Left ventricle myocardium superior (tissue), 1 donor: Measurements from ENCODE around the gene GGT6. TPM values are rescaled to one million over a fixed set of nuclear protein-coding genes. Genes with fewer than 3 reads are reported as not detected.
A peak's percentile ranks its signal among the peaks of the same experiment; 100 is the strongest.

ENCODE experiments used
- ATAC-seq: fragments of 200-7000 bp; cut with Tn5 transposase; one replicate; pipeline ENCODE4 v1.9.1; 2020; ENCODE audit warnings: mild to moderate bottlenecking, moderate library complexity
- DNase-seq: peaks from one replicate; pipeline ENCODE4 v3.0.0-alpha.2; 2020
- intact Hi-C: fragments of 100-400 bp; cut with micrococcal nuclease; formaldehyde crosslinking; loops from one replicate; pipeline ENCODE4 v1.11.0; 2022
- total RNA-seq: library from RNA; stranded (reverse); fragmentation: NEBNext Ultra II Directional; extraction: Animal tissue kit (Norgen Biotek cat#: 25700); gene quantifications from one replicate; pipeline ENCODE4 v1.2.1, GENCODE V29; 2021
- donor health status: DM: no; HTN: yes; CAD: no; lungs with severe emphysema.

The GGT6 gene
- total RNA-seq, 1 donor from 2014 or later: 0.22 TPM

- intact Hi-C loops: no loop called here
- DNase-seq: no peak
- peak; percentile 2 for ATAC-seq
Measured at GRCh38 chr17:4533523-4534504, 26.6 kb downstream of the GGT6 start.

DNA sequence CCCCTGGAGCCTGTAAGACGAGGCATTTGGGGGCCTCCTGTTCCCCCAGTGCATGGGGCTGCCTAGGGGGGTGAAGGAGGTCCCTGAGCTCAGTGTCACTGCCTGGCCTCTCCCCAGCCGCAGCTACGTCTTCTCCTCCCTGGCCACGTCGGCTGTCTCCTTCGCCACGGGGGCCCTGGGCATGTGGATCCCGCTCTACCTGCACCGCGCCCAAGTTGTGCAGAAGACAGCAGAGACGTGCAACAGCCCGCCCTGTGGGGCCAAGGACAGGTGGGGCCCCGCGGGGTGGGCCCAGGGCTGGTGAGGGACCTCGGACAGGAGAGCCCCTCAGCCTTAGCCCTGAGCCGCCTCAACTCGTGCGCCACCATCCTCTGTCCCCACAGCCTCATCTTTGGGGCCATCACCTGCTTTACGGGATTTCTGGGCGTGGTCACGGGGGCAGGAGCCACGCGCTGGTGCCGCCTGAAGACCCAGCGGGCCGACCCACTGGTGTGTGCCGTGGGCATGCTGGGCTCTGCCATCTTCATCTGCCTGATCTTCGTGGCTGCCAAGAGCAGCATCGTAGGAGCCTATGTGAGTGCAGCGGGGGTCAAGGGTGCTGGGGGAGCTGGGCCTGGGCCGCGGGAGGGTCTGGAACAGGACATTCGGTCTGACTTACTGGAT, 27.4 kb downstream of the GGT6 start:
- ATAC-seq: no peak
- intact Hi-C loops: no loop called here

DNA sequence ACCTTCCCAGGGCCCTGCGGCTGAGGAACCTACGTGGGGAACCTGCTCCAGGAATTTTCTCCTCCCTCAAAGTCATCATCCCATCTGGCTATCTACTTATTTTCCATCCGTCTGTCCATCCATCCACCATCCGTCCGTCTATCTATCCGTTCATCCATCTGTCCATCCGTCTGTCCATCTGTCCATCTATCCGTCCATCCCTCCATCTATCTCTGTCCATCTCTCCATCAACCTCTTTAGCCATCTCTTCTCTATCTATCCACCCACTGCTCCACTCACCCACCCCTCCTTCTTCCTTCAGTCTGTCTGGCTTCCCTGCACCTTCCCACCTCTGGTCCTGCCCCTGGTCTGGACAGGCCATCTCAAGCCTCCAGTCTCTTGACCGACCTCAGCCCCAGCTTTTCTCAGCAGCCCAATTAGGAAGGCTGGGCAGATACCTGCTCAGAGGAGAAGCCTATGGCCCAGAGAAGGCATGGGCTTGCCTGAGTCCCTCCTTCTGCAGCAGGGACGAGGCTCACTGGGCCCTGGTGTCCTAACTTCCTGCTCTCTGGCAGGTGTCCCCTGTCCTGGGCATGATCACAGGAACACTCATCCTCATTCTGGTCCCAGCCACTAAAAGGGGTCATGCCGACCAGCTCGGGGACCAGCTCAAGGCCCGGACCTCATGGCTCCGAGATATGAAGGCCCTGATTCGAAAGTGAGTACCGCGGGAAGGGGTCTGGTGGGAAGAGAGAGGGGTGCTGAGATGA, 28.2 kb downstream of the GGT6 start:
- DNase-seq (no peak), ATAC-seq (no peak)
- intact Hi-C loops: no loop called here

More for the DNA sequence above, 27.4 kb downstream of the GGT6 start:
- DNase-seq: no peak

DNA sequence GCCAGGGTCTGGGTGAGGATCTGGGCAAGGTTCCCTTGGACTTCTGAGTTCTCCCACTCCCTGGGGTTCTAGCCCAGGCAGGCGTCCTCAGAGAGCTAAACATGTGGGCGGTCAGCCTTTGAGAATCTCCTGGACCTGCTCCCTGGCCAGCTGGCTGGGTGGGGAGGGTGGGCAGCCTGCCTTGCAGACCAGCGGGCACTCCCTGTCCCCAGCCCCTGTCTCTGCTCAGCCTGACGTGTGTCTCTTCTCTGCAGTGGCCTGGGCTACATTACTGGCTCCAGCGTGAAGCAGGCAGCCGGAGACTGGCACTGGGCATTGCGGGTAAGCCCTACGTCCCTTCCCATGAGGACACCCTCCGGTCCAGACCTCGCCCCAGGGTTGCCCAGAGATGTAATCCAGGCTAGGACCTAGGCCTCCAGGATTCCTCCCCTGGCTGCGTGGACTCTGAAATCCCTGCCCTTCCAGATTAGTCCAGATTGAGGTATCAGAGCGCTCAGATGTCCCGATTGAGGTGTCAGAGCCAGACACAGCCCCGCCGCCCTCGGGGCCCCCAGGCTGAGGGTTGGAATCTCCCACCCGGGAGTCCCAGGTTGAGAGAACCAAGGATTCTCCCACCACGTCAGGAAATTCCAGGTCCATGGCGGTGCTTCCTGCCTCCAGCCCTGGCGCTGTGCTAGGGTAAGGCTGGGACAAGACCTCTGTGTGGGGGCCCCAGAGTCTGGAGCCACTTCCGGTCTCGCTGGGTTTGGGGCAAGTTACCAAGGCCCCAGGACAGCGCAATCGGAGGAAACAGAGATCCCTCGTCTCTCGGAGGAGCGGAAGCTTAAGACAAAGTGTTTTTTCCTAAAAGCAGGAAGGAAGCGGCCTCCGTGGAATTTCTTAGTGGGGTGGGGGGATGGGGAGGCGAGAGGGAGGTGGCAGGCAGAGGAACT, 29.3 kb downstream of the GGT6 start:
- ATAC-seq: peak; percentile 21
- no peak for DNase-seq
- intact Hi-C loops: no loop called here

DNA sequence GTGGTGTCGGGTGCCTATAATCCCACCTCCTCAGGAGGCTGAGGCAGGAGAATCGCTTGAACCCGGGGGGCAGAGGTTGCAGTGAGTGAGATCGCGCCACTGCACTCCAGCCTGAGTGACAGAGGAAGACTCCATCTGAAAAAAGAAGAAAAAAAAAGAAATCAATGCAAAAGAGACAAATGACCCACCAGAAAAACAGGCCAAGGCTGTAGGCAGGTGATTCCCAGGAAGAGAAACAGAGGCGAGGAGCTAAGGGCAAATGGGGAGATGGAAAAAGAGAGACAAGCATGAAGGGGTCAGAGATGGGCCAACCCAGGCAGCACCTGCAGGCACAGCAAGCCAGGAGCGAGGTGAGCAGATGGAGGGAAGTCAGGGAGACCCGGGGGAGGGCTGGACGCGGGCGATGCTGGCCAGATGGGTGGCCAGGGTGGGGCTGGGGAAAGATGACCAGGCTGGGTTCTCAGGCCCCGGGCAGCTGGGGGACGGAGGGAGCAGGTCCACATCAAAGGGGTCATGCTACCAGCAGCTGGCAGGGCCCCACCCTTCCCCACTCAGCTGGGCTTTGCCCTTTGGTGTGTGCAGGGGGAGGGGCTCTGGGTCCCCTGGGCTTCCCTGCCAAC, 30.7 kb downstream of the GGT6 start:
- ATAC-seq (no peak), DNase-seq (no peak)
- intact Hi-C loops: no loop called here

DNA sequence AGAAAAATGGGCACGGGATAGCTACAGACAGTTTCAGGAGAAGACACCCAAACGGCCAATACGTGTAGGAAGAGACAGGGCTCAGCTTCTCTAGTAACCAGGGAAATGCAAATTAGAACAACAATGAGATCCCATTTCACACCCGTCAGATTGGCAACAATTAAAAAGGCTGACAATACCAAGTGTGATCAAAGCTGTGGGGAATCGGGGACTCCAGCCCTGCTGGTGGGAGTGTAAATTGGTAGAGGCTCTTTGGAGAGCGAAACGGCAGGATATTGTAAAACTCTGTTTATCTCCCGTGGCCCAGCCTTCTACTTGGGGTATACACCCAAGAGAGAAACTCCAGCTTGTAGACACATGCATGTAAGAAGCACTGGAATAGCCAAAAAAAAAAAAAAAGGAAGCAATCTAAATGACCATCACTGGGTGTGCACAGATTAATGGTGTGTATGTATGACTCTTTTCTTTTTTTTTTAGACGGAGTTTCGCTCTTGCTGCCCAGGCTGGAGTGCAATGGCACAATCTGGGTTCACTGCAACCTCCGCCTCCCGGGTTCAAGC, 32.7 kb downstream of the GGT6 start:
- intact Hi-C loops: no loop called here
- DNase-seq (no peak), ATAC-seq (no peak)

DNA sequence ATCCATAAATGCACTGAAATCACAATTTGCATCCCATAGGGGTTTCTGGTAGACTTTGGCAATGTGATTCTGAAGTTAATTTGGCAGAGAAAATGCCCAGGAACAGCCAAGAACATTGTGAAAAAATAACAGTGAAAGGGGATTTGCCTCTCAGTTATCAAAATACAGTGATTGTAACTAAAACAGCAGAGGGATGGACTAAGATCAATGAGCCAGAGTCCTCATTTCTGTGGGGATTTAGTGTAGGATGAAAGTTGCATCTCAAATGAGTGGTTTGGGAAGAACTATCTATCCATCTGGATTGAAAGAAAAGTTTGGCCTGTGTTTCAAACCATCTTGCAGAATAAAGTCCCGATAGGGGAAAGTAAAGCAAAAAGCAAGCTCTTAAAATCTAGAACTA, 33.2 kb downstream of the GGT6 start:
- intact Hi-C loops: no loop called here
- ATAC-seq (peak; percentile 11), DNase-seq (no peak)

DNA sequence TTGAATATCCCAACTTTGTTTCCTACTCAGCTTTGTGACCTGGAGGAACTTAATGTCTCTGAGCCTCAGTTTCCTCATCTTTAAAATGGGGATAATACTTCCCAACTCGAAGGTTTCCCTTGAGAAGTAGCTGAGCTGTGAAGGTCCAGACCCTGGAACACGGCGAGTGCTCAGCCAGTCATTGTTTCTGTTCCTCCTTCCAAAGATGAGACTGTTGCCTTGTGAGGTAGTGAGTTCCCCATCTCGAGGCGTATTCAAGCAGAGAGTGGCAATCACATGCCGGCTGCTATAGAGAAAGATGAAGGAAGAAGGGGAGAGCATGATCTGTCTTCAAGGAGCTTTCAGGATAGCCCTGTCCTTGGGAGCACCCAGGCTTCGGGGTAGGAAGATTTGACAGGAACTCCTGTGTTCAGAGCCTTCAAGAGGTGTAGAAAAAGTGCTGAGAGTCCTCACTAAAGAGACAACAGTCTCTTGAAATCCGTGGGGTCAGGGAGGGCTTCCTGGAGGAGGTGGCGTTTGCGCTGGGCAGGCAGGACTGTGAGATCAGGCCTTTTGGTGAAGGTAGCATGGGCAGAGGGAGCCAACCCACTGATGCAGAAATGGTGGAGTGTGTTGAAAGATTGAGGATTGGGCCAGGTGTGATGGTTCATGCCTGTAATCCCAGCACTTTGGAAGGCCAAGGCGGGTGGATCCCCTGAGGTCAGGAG, 34.5 kb downstream of the GGT6 start:
- DNase-seq (no peak), ATAC-seq (no peak)
- intact Hi-C loops: no loop called here

GRCh38 chr17:4523946-4524345, 36.4 kb downstream of the GGT6 start:
- intact Hi-C loops: no loop called here
- DNase-seq: no peak
- no peak for ATAC-seq

- DNase-seq (no peak), ATAC-seq (peak; percentile 9)
- intact Hi-C loops: no loop called here
Measured at GRCh38 chr17:4522661-4523060, 37.7 kb downstream of the GGT6 start.

DNA sequence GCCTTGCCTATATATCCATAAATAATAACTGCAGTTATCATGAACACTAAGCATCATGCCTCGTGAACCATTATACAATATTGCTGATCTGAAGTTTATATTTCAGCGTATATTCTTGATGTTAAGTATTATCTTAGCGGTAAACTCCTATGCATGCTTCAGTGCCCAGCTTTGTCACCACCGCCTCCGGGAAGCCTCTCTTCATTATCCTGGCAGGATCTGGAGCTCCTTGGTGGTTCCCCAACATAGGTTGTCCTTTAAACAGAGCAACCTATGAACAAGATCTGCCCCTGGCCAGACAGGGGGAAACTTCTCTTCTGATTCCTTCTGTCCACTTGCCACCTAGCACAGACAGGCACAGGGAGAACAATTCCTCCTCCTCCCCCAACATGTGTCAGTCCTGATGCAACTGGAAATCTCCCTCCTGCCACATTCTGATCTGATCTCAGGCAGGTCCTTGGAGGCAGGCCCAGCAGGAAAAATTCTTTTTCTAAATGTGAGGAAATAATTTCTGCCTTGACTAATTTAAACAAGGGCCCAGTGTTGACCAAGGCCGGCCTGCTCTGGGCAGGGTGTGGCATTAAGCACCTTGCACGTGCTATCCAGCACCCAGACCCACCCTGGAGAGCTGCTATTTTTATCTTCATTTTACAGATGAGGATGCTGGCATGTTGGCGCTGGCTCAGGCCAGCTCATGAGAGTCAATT, 39.3 kb downstream of the GGT6 start:
- intact Hi-C loops: no loop called here
- ATAC-seq (peak; percentile 63), DNase-seq (no peak)

DNA sequence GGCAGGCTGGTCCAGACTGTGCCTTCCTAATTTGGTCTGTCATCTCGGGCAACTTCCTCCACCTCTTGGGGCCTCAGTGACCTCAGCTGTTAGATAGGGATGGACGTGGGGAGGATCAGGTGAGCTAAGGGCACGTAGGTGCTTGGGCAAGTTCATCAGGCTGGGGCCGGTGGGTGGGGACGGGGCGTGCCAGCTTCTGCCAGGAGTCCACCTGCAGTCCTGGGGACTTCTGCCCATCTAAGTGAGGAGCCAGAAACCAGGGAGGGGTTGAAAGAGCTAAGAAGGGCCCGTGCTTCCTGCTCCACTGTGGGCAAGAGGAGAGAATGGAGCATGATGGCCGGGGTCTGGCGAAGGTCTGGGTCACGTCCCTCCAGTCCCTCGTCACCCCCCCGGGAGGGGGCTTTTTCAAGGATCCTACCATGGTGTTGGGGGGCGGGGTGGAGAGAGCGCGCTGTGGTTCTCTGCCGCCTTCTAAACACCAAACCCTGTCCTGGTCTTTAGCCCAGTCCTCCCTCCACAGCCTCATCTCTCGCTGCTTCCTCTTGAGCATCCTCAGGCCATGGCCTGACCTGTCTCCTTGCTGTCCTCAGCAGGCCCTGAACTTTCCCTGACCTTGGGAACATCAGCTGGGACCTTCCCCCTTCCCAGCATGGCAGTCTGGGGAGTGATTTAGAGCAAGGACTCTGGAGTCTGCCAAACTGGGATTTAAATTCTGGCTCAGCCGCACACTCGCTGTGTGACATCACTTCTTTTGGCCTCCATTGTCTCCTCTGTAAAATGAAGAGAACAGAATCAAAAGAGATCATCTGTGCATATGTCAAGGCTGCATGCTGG, 40.1 kb downstream of the GGT6 start:
- intact Hi-C loops: no loop called here
- no peak for ATAC-seq
- no peak for DNase-seq

GRCh38 chr17:4519361-4519788, 41.0 kb downstream of the GGT6 start:
- peak; percentile 80 for DNase-seq
- intact Hi-C loops: no loop called here
- peak; percentile 70 for ATAC-seq

- intact Hi-C loops: no loop called here
- no peak for DNase-seq
- ATAC-seq: peak; percentile 30
Measured at GRCh38 chr17:4518901-4519300, 41.5 kb downstream of the GGT6 start.

- DNase-seq (no peak), ATAC-seq (no peak)
- intact Hi-C loops: no loop called here
Measured at GRCh38 chr17:4516735-4517134, 43.6 kb downstream of the GGT6 start.

GRCh38 chr17:4515501-4515900, 44.9 kb downstream of the GGT6 start:
- intact Hi-C loops: no loop called here
- no peak for DNase-seq
- no peak for ATAC-seq
